Glomerular visceral epithelial cell (primary cell): ENCODE measurements around the gene KCTD11.
"Not testable (repeated sequence)": the region's sequence is repeated elsewhere in the genome, so short reads cannot be mapped to it uniquely, and the experiment has no call there.

ENCODE experiments used
- DNase-seq: peaks from one replicate; pipeline ENCODE4 v3.0.0-alpha.2; 2016; ENCODE audit errors: extremely low spot score

KCTD11 gene

GRCh38 chr17:7322520-7323194, 29.3 kb upstream of the KCTD11 start:
- no peak for DNase-seq

- no peak for DNase-seq
Observed at GRCh38 chr17:7323731-7324437, 28.1 kb upstream of the KCTD11 start.

- no peak for DNase-seq
Observed at GRCh38 chr17:7324438-7324779, 27.6 kb upstream of the KCTD11 start.

- DNase-seq = no peak
Observed at GRCh38 chr17:7325031-7325528, 26.9 kb upstream of the KCTD11 start.

- DNase-seq = no peak
Observed at GRCh38 chr17:7326186-7326585, 25.8 kb upstream of the KCTD11 start.

- DNase-seq = no peak
Observed at GRCh38 chr17:7327056-7327455, 24.9 kb upstream of the KCTD11 start.

- no peak for DNase-seq
Observed at GRCh38 chr17:7327501-7327900, 24.5 kb upstream of the KCTD11 start.

- no peak for DNase-seq
Observed at GRCh38 chr17:7328009-7328408, 24.0 kb upstream of the KCTD11 start.

GRCh38 chr17:7328840-7329373, 23.1 kb upstream of the KCTD11 start, which contains the start of gene NEURL4:
NEURL4 (minus strand) TSS chr17:7329335; CDS start chr17:7329312, 23 bp downstream.
- peak; percentile 27 for DNase-seq

GRCh38 chr17:7329374-7329996, 22.5 kb upstream of the KCTD11 start:
- peak; percentile 99 for DNase-seq

GRCh38 chr17:7329997-7330637, 21.8 kb upstream of the KCTD11 start:
- DNase-seq = peak; percentile 80

- no peak for DNase-seq
Observed at GRCh38 chr17:7330638-7331015, 21.3 kb upstream of the KCTD11 start.

GRCh38 chr17:7332111-7332510, 19.9 kb upstream of the KCTD11 start:
- DNase-seq = no peak

- DNase-seq = not testable (repeated sequence)
Observed at GRCh38 chr17:7332600-7333069, 19.3 kb upstream of the KCTD11 start.

- DNase-seq = no peak
Observed at GRCh38 chr17:7334938-7335538, 16.9 kb upstream of the KCTD11 start.

GRCh38 chr17:7335765-7336164, 16.2 kb upstream of the KCTD11 start:
- DNase-seq = not testable (repeated sequence)

- DNase-seq = no peak
Observed at GRCh38 chr17:7336240-7337175, 15.5 kb upstream of the KCTD11 start, which contains the start of gene ACAP1. ACAP1 (plus strand) TSS chr17:7336529; CDS start chr17:7336735, 206 bp downstream.

GRCh38 chr17:7337600-7337999, 14.4 kb upstream of the KCTD11 start:
- not testable (repeated sequence) for DNase-seq

- no peak for DNase-seq
Observed at GRCh38 chr17:7340179-7340578, 11.8 kb upstream of the KCTD11 start.

GRCh38 chr17:7341842-7342241, 10.1 kb upstream of the KCTD11 start:
- no peak for DNase-seq
